ENCODE measurements around the gene MYL6.
"Not testable (repeated sequence)": the region's sequence is repeated elsewhere in the genome, so short reads cannot be mapped to it uniquely, and the experiment has no call there.

The MYL6 gene

DNA sequence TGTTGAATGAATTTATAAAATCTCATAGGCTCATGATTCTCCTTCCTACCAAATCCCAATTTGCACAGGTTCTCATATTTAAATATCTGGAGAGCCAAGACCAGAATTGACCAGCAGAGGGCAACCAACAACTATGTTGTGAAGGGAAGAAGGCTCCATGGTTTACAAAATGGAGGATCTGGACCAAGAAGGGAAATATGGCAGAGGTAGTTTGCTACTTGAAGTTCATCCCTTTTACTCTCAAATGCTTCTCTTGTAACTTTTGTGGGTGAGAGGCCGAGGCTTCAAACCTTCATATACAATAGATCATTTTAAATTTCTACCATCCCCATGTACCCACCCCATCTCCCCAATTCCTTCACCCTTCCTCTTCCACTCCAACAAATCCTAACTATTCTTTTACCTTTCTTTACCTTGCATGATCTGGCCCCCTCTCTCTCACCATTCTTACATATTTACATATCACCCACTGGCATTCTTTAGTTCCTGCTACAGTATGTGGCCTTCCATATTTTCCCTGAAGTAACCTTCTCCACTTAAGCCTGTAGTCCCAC, 34.9 kb downstream of the MYL6 start:
- DNase-seq, result peak; percentile 94

GRCh38 chr12:56196818-56197550, 38.8 kb downstream of the MYL6 start:
- not testable (repeated sequence) for DNase-seq

- no peak for DNase-seq
Observed at GRCh38 chr12:56197921-56198635, 39.9 kb downstream of the MYL6 start.

GRCh38 chr12:56198836-56199235, 40.7 kb downstream of the MYL6 start:
- no peak for DNase-seq

DNA sequence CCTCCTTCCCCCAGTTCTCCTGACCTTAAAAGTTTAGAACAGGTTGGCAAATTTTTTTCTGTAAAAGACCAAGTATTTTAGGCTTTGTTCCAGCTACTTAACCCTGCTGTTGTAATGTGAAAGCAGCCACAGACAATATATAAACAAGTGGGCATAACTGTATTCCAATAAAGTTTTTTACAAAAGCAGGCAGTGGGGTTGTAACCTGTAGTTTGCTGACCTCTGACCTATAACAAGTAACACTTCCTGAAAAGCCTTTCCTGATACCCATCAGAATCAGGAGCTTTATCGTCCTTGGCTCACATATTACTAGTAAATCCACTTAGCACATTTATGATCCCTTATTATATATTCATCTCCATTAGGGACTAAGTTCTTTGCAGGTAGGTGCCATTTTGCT, 44.2 kb downstream of the MYL6 start:
- DNase-seq, result no peak

DNA sequence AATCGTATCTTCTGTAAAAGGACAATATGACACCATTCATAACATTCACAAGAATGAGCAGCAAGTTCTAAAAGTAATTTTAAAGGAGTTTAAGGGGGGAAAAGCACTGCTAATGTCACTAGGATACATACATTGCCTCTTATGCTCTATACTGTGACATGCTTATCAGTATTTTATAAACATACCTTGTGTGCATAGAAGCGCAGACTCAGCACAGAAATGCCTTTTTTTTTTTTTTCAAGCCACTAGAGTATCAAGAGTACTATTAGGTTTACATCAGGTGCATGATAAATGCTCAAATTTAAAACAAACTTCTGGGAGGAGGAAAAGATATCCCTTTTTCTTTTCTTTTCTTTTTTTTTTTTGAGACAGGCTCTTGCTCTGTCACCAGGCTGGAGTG, 44.7 kb downstream of the MYL6 start:
- DNase-seq, result no peak

- DNase-seq, result no peak
Observed at GRCh38 chr12:56204275-56204674, 46.1 kb downstream of the MYL6 start.

GRCh38 chr12:56205445-56205844, 47.3 kb downstream of the MYL6 start:
- DNase-seq, result peak; percentile 15

- DNase-seq, result peak; percentile 73
Observed at GRCh38 chr12:56206452-56207166, 48.5 kb downstream of the MYL6 start.

- no peak for DNase-seq
Observed at GRCh38 chr12:56208006-56208405, 49.8 kb downstream of the MYL6 start.

All from DMS53 (cell line).